ENCODE measurements around the gene PPP2R2B. TPM values are rescaled to one million over a fixed set of nuclear protein-coding genes. Genes with fewer than 3 reads are reported as not detected.

PPP2R2B gene
- polyA plus RNA-seq, 1 experiment, result 0.58 TPM

DNA sequence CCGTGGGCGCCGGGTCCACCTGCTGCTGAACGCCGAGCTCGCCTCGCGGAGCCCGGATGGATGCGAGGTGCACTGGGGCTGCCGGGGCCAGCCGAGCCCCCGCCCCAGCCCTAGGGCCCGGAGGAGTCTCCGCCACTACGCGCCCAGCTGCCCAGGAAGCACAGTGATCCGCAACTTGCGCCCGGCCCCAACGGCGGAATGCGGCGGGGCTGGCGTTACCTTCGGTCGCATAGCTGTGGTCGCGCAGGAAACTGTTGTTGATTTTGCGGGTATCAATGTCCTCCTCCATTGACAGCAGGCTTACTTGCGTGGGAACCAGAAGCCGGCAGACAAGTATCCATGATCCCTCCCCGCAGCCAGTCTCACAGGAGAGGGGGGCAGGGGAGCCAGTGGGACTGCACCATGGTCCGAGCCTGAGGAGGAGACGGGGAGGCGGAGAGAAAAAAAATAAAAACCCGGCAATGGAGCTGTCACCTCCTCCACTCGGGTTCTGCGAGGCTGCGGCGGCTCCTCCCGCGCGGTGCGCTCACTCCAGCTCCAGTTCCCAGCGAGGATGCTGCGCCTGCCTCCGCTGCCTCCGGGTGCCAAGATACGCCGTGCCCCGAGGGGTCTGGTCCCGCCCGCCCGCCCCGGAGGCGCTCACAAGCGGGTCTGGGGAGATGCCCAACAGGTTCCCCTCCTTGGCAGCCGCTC lies 628 bp downstream of the PPP2R2B start:
- ChIA-PET CTCF (interaction anchor here (0.5 to 1.4 kb wide), 2 partner anchors 16 to 529 kb away, joined by 3 read pairs; no protein-coding TSS in a partner anchor), POLR2A (no interaction called here)
- peaks cover 10% of the 10 kb centered on the region for H3K27me3 ChIP-seq (ENCODE audit: control insufficient read depth, insufficient read depth, low read length)
- DNase-seq (ENCODE audit: low read depth), result no peak
- H3K4me3 ChIP-seq (ENCODE audit: low read depth, low read length), result peak overlapping the region; percentile 45
- TF ChIP-seq, protein P1, sequence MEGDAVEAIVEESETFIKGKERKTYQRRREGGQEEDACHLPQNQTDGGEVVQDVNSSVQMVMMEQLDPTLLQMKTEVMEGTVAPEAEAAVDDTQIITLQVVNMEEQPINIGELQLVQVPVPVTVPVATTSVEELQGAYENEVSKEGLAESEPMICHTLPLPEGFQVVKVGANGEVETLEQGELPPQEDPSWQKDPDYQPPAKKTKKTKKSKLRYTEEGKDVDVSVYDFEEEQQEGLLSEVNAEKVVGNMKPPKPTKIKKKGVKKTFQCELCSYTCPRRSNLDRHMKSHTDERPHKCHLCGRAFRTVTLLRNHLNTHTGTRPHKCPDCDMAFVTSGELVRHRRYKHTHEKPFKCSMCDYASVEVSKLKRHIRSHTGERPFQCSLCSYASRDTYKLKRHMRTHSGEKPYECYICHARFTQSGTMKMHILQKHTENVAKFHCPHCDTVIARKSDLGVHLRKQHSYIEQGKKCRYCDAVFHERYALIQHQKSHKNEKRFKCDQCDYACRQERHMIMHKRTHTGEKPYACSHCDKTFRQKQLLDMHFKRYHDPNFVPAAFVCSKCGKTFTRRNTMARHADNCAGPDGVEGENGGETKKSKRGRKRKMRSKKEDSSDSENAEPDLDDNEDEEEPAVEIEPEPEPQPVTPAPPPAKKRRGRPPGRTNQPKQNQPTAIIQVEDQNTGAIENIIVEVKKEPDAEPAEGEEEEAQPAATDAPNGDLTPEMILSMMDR (IDR thresholded peaks at IDR 0.05; ENCODE audit: insufficient read depth, low read depth, low read length), result no peak
- H3K36me3 ChIP-seq (ENCODE audit: control insufficient read depth, insufficient read depth, low read length), result no peaks in the 10 kb centered on the region

DNA sequence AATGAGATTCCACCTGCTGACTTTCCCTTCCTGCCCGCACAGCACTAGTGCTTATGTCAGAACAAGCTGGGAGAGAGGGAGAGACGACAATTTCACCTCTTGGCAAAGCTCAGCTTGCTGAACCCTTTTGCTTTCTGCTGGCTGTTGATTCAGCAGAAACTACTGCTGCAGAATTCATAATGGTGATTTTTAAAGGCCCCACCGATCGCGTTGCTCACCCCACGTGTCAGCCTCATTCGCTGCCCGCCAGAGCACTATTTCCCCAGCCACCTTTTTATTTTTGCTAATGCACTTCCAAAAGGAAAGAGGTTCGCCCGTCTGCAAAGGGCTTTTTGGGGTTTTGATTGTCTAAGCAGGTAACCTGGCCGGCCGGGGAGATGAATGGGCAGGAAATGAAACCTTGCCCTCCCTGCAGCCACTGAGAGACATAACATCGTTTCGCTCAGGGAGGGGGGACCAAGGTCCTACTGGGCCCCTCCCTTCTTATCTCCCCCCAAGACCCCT lies 1.3 kb downstream of the PPP2R2B start:
- DNase-seq (ENCODE audit: low read depth), result no peak
- no peaks in the 10 kb centered on the region for H3K36me3 ChIP-seq (ENCODE audit: control insufficient read depth, insufficient read depth, low read length)
- CTCF ChIA-PET, result interaction anchor here (0.5 kb wide), 1 partner anchor 530 kb away, joined by 3 read pairs; no protein-coding TSS in a partner anchor
- TF ChIP-seq, protein P1 (IDR thresholded peaks at IDR 0.05; ENCODE audit: insufficient read depth, low read depth, low read length), result no peak
- POLR2A ChIA-PET, result no interaction called here
- H3K27me3 ChIP-seq (ENCODE audit: control insufficient read depth, insufficient read depth, low read length), result peaks cover 10% of the 10 kb centered on the region
- H3K4me3 ChIP-seq (ENCODE audit: low read depth, low read length), result peak overlapping the region; percentile 45

DNA sequence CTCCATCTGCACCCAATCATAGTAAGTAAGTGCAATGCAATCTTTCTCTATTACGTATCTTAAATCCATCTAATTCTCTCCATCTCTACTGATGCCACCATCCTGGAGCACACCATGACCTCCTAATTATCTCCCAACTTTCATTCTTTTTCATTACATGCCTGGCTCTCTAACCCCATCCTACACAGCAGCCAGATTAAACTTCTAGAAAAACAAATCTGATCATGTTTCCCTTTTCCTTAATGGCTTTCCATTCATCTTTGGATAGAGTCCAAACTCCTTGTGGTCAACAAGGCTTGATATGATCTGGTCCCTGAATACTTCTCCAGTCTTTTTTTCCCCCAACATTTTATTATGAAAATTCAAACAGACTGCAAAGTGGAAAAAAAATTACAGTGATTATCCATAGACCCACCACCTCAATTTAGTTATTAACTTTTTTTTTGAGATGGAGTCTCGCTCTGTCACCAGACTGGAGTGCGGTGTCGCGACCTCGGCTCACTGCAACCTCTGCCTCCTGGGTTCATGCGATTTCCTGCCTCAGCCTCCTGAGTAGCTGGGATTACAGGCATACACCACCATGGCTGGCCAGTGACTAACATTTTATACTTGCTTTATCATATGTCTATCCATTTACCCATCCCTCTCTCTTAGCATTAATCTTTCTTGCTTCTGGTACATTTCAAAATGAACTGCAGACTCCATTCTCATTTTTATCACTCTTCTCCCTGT lies 5.2 kb downstream of the PPP2R2B start:
- TF ChIP-seq, protein P1 (IDR thresholded peaks at IDR 0.05; ENCODE audit: insufficient read depth, low read depth, low read length), result no peak
- Histone ChIP-seq H3K27me3 (ENCODE audit: control insufficient read depth, insufficient read depth, low read length) (peaks cover 10% of the 10 kb centered on the region), H3K36me3 (ENCODE audit: control insufficient read depth, insufficient read depth, low read length) (no peaks in the 10 kb centered on the region), H3K4me3 (ENCODE audit: low read depth, low read length) (no peak overlapping the region)
- POLR2A ChIA-PET, result no interaction called here
- CTCF ChIA-PET, result no interaction called here
- DNase-seq (ENCODE audit: low read depth), result peak; percentile 10

DNA sequence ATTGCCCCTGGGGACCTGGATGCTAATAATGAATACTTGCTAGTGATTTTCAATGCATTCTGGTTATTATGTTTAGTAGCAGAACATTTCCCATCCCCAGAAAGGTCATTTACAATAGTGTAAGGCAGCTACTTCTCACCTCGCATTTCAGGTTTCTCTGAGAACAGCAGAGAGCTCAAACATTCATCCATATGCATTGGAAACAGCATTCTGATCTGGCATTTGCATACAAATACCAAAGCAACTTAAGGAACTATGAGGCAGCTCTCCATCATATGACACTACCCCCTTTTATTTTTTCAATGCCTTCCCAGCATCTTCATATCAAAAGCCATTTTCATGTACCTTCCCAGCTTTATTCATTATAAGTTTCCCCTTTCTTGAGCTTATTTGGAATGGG lies 6.4 kb downstream of the PPP2R2B start:
- no peak for DNase-seq (ENCODE audit: low read depth)
- no peak overlapping the region for H3K4me3 ChIP-seq (ENCODE audit: low read depth, low read length)
- no peaks in the 10 kb centered on the region for H3K36me3 ChIP-seq (ENCODE audit: control insufficient read depth, insufficient read depth, low read length)
- H3K27me3 ChIP-seq (ENCODE audit: control insufficient read depth, insufficient read depth, low read length), result peaks cover 6% of the 10 kb centered on the region
- ChIA-PET CTCF (no interaction called here), POLR2A (no interaction called here)
- TF ChIP-seq, protein P1 (IDR thresholded peaks at IDR 0.05; ENCODE audit: insufficient read depth, low read depth, low read length), result no peak

DNA sequence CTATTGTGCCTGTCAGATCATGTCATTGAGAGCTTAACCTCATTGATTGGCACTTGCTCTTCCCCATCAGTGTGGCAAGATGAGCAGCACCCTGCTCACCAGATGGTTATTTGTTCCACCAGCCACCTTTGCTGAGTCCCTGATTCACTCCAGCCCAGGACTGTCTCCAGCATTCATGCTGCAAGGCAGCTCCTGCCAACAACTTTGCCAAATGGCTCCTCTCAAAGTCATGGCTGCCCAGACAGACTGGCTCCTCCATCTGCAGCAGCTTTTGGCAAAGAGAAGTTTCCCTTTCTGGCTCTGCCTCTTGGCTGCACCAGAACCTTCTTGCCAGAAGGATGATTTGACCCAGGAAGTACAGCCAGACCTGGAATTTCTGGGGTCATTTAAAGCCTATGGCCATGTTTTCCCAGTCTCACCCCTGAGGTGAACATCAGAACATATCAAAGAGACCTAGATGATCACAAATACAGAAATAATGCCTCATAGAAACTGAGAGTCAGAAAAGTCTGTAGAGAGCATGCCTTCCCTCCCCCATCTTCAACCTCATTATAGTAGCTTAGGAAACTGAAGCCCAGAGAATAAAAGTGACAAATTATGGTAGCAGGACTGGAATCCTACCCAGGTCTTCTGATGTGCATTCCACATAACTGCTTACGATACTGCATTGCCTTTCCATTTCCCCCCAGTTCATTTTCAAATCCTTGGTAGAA lies 10.4 kb downstream of the PPP2R2B start:
- TF ChIP-seq, protein P1 (IDR thresholded peaks at IDR 0.05; ENCODE audit: insufficient read depth, low read depth, low read length), result no peak
- DNase-seq (ENCODE audit: low read depth), result no peak
- Histone ChIP-seq H3K36me3 (ENCODE audit: control insufficient read depth, insufficient read depth, low read length) (no peaks in the 10 kb centered on the region), H3K27me3 (ENCODE audit: control insufficient read depth, insufficient read depth, low read length) (no peaks in the 10 kb centered on the region), H3K4me3 (ENCODE audit: low read depth, low read length) (no peak overlapping the region)
- ChIA-PET POLR2A (no interaction called here), CTCF (no interaction called here)
